RWPE1 (cell line): ENCODE measurements around the gene TPD52L2.
A peak's percentile ranks its signal among the peaks of the same experiment; 100 is the strongest.

Experiments
- CTCF ChIA-PET: fragments of 350-600 bp; sonication (Branson Sonifier 250); formaldehyde crosslinking; extraction: SDS; loops from one replicate; lab custom pipeline; 2021; lab: Yijun Ruan, JAX
- POLR2A ChIA-PET: fragments of 400-600 bp; formaldehyde crosslinking; extraction: SDS; loops from one replicate; lab custom pipeline; 2020; ENCODE audit warnings: antibody characterized with exemption; ENCODE audit not compliant: low non-redundant PET; lab: Yijun Ruan, JAX
- DNase-seq: peaks from one replicate; pipeline ENCODE4 v3.0.0; 2012; ENCODE audit warnings: low spot score
- H3K27ac ChIP-seq: fragments of 450-650 bp; 2 replicates; pipeline ENCODE4 v1.5.1; 2017
- TF ChIP-seq, protein P1 (sequence below): fragments of 450-650 bp; conservative IDR thresholded peaks from 2 replicates; pipeline ENCODE4 v1.5.1; 2017; ENCODE audit warnings: low read depth, mild to moderate bottlenecking

The TPD52L2 gene

DNA sequence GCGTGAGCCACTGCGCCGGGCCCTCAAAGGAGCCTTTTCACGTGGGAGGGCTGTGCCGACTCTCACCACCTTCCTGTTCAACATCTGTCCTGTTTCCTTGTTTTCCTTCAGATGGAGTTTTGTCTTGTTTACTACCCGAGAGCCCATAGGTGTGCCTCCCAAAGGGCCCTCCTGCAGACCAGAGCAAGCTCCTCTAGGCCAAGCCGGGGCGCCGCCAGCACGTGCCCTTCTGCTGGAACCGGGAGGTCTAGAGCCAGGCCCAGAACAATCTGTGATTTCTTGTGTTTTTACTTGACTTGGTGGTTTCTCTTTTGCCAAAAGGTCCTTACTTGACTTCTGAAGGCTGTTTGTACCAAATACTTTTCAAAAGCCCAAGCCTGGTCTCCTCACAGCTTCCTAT is 21.9 kb downstream of the TPD52L2 start:
- ChIA-PET POLR2A (interaction anchor here (1.4 kb wide), 1 partner anchor 21 kb away, joined by 4 read pairs; the partner anchor contains the start of gene TPD52L2), CTCF (interaction anchor here (0.6 to 1.1 kb wide), 2 partner anchors 21 to 22 kb away, joined by 3 to 4 read pairs; no protein-coding TSS in a partner anchor)
- TF ChIP-seq, protein P1, sequence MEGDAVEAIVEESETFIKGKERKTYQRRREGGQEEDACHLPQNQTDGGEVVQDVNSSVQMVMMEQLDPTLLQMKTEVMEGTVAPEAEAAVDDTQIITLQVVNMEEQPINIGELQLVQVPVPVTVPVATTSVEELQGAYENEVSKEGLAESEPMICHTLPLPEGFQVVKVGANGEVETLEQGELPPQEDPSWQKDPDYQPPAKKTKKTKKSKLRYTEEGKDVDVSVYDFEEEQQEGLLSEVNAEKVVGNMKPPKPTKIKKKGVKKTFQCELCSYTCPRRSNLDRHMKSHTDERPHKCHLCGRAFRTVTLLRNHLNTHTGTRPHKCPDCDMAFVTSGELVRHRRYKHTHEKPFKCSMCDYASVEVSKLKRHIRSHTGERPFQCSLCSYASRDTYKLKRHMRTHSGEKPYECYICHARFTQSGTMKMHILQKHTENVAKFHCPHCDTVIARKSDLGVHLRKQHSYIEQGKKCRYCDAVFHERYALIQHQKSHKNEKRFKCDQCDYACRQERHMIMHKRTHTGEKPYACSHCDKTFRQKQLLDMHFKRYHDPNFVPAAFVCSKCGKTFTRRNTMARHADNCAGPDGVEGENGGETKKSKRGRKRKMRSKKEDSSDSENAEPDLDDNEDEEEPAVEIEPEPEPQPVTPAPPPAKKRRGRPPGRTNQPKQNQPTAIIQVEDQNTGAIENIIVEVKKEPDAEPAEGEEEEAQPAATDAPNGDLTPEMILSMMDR: no peak
- peak overlapping the region; percentile 51 for H3K27ac ChIP-seq
- no peak for DNase-seq

DNA sequence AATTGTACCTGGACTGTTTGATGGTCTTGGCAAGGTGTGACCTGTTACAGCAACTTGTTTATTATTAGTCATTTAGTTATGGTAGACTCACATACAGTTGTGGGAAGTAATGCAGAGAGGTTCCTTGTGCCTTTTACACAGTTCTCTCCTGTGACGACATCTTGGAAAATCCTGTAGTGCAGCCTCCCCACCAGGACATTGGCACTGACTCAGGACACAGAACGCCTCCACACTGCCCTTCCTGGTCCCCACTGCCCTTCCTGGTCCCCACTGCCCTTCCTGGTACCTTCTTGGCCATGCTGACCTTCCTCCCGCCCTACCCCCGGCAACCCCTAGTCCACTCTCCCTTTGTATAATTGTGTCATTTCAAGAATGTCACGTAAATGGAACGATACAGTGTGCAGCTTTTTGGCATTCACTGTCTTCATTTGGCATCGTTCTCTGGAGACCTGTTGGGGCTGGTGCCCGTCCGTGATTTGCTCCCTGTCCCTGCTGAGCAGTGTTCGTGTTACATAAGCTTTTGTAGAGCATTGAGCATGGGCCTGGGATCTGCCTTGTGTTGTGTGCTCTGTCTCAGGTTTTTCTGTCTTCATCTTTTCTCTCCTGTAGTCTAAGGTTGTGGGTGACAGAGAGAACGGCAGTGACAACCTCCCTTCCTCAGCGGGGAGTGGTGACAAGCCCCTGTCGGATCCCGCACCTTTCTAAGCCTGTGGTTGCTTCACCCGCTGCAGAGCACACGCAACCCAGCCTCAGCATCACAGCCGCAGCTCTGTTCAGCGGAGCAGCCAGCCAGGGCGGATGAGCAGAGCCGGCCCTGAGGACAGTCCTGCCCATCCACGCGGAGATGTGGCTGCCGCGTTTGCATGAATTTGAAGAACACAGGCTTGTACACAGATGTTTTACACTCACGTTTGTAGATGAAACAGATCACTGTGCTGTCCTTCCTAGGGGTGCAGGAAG is 24.5 kb downstream of the TPD52L2 start:
- peak; percentile 46 for DNase-seq
- ChIA-PET POLR2A (no interaction called here), CTCF (interaction anchor here (0.6 to 1.3 kb wide), 3 partner anchors 8 to 352 kb away, joined by 3 read pairs; partner anchors contain the start of gene PTK6)
- peak overlapping the region; percentile 77 for H3K27ac ChIP-seq
- TF ChIP-seq, protein P1: no peak

DNA sequence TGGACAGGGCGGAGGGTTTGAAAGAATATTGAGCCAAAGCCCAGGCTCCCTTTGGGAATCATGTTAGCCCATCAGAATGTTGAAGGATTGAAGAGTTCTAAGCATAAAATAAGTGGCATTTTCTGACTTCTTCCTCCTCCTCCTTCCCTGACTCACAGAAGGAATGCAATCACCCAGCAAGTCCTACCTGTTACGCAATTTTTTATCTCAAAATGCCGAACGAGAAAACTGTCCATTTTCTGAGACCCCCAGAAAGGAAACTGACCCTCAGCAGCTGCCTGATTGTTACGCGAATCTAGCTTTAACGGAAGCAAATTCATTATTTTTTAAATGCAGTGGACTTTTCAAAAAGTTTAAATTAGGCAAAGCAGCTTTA is 25.1 kb downstream of the TPD52L2 start:
- DNase-seq: peak; percentile 53
- CTCF ChIA-PET: interaction anchor here (0.6 to 1.3 kb wide), 3 partner anchors 9 to 353 kb away, joined by 3 read pairs; partner anchors contain the start of gene PTK6
- POLR2A ChIA-PET: no interaction called here
- H3K27ac ChIP-seq: peak overlapping the region; percentile 77
- TF ChIP-seq, protein P1: no peak

DNA sequence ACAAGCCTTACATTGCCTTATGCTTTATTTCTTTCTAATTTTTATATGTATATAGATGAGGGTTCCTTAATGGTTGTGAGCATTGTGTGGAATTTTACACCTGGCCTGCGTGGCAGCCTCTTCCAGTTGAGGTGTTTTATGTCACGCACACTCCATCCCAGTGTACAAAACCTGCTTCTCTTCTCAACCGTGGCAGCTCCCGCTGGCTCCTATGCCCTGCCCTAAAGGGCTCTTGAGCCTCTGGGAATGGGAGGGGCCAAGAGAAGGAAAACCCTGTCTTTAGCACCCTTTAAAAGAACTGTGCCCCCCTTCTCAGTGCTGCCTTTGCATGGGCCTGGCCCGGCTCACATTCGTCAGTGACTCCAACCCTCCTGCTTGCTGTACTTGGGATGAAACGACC is 25.5 kb downstream of the TPD52L2 start:
- CTCF ChIA-PET: interaction anchor here (0.8 to 1.3 kb wide), 2 partner anchors 9 to 353 kb away, joined by 3 read pairs; partner anchors contain the start of gene PTK6

DNA sequence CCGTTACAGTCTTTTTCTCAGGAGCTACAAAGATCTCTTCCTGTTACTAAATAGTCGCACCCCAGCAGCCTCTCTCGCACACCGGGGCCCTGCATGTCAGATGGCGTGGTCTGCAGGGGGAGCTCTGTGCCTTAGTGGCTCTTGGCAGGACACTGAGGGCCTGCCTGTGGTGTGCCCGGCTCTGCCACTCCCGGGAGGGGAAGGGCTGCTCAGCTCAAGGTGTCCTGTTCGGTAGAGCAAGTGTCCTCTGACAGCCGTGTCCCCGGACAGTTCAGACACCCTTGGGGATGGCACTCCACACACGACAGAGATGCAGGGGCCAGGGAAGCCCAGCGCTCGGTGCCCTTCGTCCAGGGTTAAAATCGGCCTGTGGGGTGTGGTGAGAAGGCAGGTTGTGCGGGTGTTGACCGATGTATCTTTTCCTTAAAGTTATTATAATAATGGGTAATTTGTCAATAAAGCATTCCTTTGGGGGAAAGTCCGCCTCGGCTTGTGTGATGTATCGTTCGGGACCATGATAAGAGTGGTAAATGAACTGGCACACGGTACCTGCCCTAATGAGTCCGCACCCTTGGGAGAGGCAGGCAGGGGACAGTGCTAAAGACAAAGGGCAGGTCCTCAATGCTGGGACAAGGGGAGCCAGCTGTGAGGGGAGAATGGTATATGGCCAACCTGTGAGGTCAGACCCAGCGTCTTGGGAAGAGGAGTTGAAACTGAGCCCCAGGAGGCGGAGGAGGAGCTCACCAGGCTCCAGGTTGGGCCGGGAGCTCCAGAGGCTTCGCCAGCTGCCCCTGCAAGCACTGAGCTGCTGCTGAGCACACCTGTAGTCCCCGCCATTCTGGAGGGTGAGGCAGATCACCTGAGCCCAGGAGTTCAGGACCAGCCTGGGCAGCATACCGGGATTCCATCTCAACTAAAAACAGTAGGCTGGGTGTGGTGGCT is 26.3 kb downstream of the TPD52L2 start:
- TF ChIP-seq, protein P1: no peak
- CTCF ChIA-PET: interaction anchor here (1.3 kb wide), 1 partner anchor 10 kb away, joined by 3 read pairs; no protein-coding TSS in a partner anchor
- DNase-seq: no peak
- POLR2A ChIA-PET: interaction anchor here (1.1 kb wide), 1 partner anchor 14 kb away, joined by 3 read pairs; no protein-coding TSS in a partner anchor
- H3K27ac ChIP-seq: peak overlapping the region; percentile 42

More for the DNA sequence above, 25.5 kb downstream of the TPD52L2 start:
- POLR2A ChIA-PET: no interaction called here
- H3K27ac ChIP-seq: peak overlapping the region; percentile 42
- no peak for DNase-seq
- TF ChIP-seq, protein P1: no peak
